Astrocyte (in vitro differentiated cells and primary cell): ENCODE data around the gene AQP11. TPM values are rescaled to one million over a fixed set of nuclear protein-coding genes. Genes with fewer than 3 reads are reported as not detected.

Experiments used
- DNase-seq: peaks from one replicate; pipeline ENCODE4 v3.0.0-alpha.2; 2010; ENCODE audit warnings: low read depth
- FAIRE-seq: peaks from 2 replicates; lab custom pipeline; 2011; peaks lifted over from hg19 to GRCh38; lab: Jason Lieb, UNC
- H2AFZ ChIP-seq: 2 replicates; pipeline ENCODE4 v1.6.0; 2012; ENCODE audit warnings: low read depth, low read length, inconsistent platforms
- H3K27ac ChIP-seq: 2 replicates; pipeline ENCODE4 v1.5.1; 2011; ENCODE audit warnings: low read depth, low read length, inconsistent platforms
- H3K27me3 ChIP-seq: 2 replicates; pipeline ENCODE4 v1.6.0; 2011; ENCODE audit warnings: low read length, inconsistent platforms; ENCODE audit not compliant: insufficient read depth
- H3K36me3 ChIP-seq: 2 replicates; pipeline ENCODE4 v1.5.1; 2011; ENCODE audit warnings: low read length, inconsistent platforms; ENCODE audit not compliant: insufficient read depth
- H3K4me1 ChIP-seq: 2 replicates; pipeline ENCODE4 v1.5.1; 2011; ENCODE audit warnings: low read length, inconsistent platforms; ENCODE audit not compliant: insufficient read depth
- H3K4me2 ChIP-seq: 2 replicates; pipeline ENCODE4 v1.6.0; 2012; ENCODE audit warnings: low read length, inconsistent platforms
- H3K4me3 ChIP-seq: 2 replicates; pipeline ENCODE4 v1.5.1; 2011; ENCODE audit warnings: low read depth, mild to moderate bottlenecking, low read length, inconsistent platforms; ENCODE audit not compliant: insufficient read depth
- H3K79me2 ChIP-seq: 2 replicates; pipeline ENCODE4 v1.6.0; 2012; ENCODE audit warnings: mild to moderate bottlenecking, low read length, inconsistent platforms; ENCODE audit not compliant: insufficient read depth
- H3K9ac ChIP-seq: 2 replicates; pipeline ENCODE4 v1.6.0; 2012; ENCODE audit warnings: mild to moderate bottlenecking, low read length, inconsistent platforms
- H3K9me3 ChIP-seq: 2 replicates; pipeline ENCODE4 v1.5.1; 2012; ENCODE audit warnings: low read depth, mild to moderate bottlenecking, low read length, inconsistent platforms; ENCODE audit not compliant: insufficient read depth
- H4K20me1 ChIP-seq: 2 replicates; pipeline ENCODE4 v1.6.0; 2012; ENCODE audit warnings: low read length, inconsistent platforms; ENCODE audit not compliant: insufficient read depth
- H3K27ac Mint-ChIP-seq: one replicate; pipeline ENCODE4 v1.8.0; 2021; ENCODE audit warnings: mild to moderate bottlenecking, mixed read lengths; ENCODE audit not compliant: unreplicated experiment
- H3K27me3 Mint-ChIP-seq: one replicate; pipeline ENCODE4 v1.8.0; 2021; ENCODE audit warnings: low read depth, mixed read lengths; ENCODE audit not compliant: unreplicated experiment
- H3K36me3 Mint-ChIP-seq: one replicate; pipeline ENCODE4 v1.8.0; 2021; ENCODE audit warnings: low read depth, mixed read lengths; ENCODE audit not compliant: unreplicated experiment
- H3K4me1 Mint-ChIP-seq: one replicate; pipeline ENCODE4 v1.8.0; 2021; ENCODE audit warnings: low read depth, mixed read lengths; ENCODE audit not compliant: unreplicated experiment
- H3K4me3 Mint-ChIP-seq: one replicate; pipeline ENCODE4 v1.8.0; 2021; ENCODE audit warnings: mild to moderate bottlenecking, moderate library complexity, mixed read lengths; ENCODE audit not compliant: unreplicated experiment
- H3K9me3 Mint-ChIP-seq: one replicate; pipeline ENCODE4 v1.8.0; 2021; ENCODE audit warnings: mild to moderate bottlenecking, mixed read lengths; ENCODE audit not compliant: unreplicated experiment
- EZH2 ChIP-seq: IDR thresholded peaks from 2 replicates; pipeline ENCODE4 v1.6.1; 2012; ENCODE audit warnings: mild to moderate bottlenecking, low read length, inconsistent platforms; ENCODE audit not compliant: insufficient read depth
- total RNA-seq: library from RNA; stranded (reverse); gene quantifications from 2 replicates; pipeline ENCODE4 v1.2.1, GENCODE V29; 2021
- TF ChIP-seq, protein P1 (sequence below): IDR thresholded peaks from 2 replicates; pipeline ENCODE4 v1.5.1; 2011; ENCODE audit warnings: low read depth, mild to moderate bottlenecking, inconsistent platforms, low read length, moderate library complexity; ENCODE audit not compliant: insufficient read depth

Gene AQP11
- total RNA-seq, 1 donor from 2014 or later, result 0.91 TPM

DNA sequence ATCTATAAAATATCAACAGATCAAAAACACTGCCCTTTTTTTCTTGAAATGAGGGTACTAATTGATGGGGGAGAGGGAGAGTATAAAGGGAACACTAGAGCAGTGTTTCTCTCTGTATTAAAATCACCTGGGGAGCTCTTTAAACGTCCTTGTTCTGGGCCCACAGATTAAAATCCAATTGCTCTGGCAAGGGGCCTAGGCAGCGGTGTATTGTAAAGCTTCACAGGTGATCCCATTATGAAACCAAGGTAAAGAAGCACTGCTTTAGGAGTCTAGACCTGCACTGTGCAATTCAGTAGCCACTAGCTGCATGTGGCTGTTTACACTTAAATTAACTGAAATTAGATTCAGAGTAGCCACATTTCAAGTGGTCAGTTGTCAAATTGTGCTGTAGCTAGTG lies 3.0 kb downstream of the AQP11 start:
- no peak for FAIRE-seq

DNA sequence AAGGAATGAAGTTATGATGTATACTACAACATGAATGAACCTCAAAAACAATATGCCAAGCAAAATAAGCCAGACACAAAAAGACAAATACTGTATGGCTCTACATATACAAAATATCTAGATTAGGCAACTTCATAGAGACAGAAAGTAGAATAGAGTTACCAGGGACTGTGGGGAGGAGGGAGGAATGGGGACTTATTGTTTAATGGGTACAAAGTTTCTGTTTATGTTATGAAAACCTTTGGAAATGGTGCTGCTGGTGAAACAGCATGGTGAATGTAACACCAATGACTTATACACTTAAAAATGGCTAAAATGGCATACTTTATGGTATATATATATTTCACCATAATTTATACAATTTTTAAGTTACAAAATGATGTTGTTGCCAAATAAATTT lies 4.1 kb downstream of the AQP11 start:
- peaks cover 2% of the 10 kb centered on the region for H3K27me3 Mint-ChIP-seq
- Histone ChIP-seq H3K79me2 (no peaks in the 10 kb centered on the region), H3K4me3 (no peak overlapping the region), H3K36me3 (no peaks in the 10 kb centered on the region), H2AFZ (no peak overlapping the region), H3K4me1 (peaks cover 10% of the 10 kb centered on the region), H3K9me3 (no peaks in the 10 kb centered on the region), H3K27ac (no peak overlapping the region), H4K20me1 (peaks cover 6% of the 10 kb centered on the region), H3K4me2 (no peak overlapping the region), H3K27me3 (no peaks in the 10 kb centered on the region), H3K9ac (no peak overlapping the region)
- no peak overlapping the region for H3K4me3 Mint-ChIP-seq
- TF ChIP-seq EZH2, result no peak
- TF ChIP-seq, protein P1, sequence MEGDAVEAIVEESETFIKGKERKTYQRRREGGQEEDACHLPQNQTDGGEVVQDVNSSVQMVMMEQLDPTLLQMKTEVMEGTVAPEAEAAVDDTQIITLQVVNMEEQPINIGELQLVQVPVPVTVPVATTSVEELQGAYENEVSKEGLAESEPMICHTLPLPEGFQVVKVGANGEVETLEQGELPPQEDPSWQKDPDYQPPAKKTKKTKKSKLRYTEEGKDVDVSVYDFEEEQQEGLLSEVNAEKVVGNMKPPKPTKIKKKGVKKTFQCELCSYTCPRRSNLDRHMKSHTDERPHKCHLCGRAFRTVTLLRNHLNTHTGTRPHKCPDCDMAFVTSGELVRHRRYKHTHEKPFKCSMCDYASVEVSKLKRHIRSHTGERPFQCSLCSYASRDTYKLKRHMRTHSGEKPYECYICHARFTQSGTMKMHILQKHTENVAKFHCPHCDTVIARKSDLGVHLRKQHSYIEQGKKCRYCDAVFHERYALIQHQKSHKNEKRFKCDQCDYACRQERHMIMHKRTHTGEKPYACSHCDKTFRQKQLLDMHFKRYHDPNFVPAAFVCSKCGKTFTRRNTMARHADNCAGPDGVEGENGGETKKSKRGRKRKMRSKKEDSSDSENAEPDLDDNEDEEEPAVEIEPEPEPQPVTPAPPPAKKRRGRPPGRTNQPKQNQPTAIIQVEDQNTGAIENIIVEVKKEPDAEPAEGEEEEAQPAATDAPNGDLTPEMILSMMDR, result no peak
- FAIRE-seq, result no peak
- H3K4me1 Mint-ChIP-seq, result no peaks in the 10 kb centered on the region
- H3K9me3 Mint-ChIP-seq, result no peaks in the 10 kb centered on the region
- peaks cover 1% of the 10 kb centered on the region for H3K36me3 Mint-ChIP-seq
- no peak overlapping the region for H3K27ac Mint-ChIP-seq
- no peak for DNase-seq

More for the DNA sequence above, 3.0 kb downstream of the AQP11 start:
- no peak overlapping the region for H3K27ac Mint-ChIP-seq
- TF ChIP-seq, protein P1, result no peak
- TF ChIP-seq EZH2, result no peak
- Histone ChIP-seq H3K36me3 (no peaks in the 10 kb centered on the region), H3K27me3 (no peaks in the 10 kb centered on the region), H4K20me1 (peaks cover 6% of the 10 kb centered on the region), H3K27ac (no peak overlapping the region), H3K4me2 (no peak overlapping the region), H2AFZ (no peak overlapping the region), H3K4me3 (no peak overlapping the region), H3K79me2 (no peaks in the 10 kb centered on the region), H3K9me3 (no peaks in the 10 kb centered on the region), H3K4me1 (peaks cover 10% of the 10 kb centered on the region), H3K9ac (no peak overlapping the region)
- H3K36me3 Mint-ChIP-seq, result peaks cover 1% of the 10 kb centered on the region
- H3K9me3 Mint-ChIP-seq, result no peaks in the 10 kb centered on the region
- no peak overlapping the region for H3K4me3 Mint-ChIP-seq
- H3K4me1 Mint-ChIP-seq, result no peaks in the 10 kb centered on the region
- no peak for DNase-seq
- H3K27me3 Mint-ChIP-seq, result peaks cover 2% of the 10 kb centered on the region

DNA sequence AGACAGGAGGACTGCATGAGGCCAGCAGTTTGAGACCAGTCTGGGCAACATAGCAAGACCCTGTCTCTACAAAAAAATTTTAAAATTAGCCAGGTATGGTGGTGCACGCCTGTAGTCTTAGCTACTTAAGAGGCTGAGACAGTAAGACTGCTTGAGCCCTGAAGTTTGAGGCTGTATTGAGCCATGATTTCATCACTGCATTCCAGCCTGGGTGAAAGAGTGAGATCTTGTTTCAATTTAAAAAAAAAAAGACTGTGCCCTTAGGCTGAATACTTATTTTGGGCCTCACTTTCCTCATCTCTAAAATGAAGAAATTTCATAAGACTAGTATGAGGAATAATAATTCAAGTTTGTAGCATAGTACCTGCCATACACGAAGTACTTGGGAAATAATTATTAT lies 6.9 kb downstream of the AQP11 start:
- Histone ChIP-seq H2AFZ (no peak overlapping the region), H3K4me2 (no peak overlapping the region), H3K9me3 (no peaks in the 10 kb centered on the region), H3K4me1 (peaks cover 2% of the 10 kb centered on the region), H4K20me1 (no peaks in the 10 kb centered on the region), H3K27ac (no peak overlapping the region), H3K4me3 (no peak overlapping the region), H3K36me3 (no peaks in the 10 kb centered on the region), H3K27me3 (no peaks in the 10 kb centered on the region), H3K79me2 (no peaks in the 10 kb centered on the region), H3K9ac (no peak overlapping the region)
- H3K4me3 Mint-ChIP-seq, result no peak overlapping the region
- H3K36me3 Mint-ChIP-seq, result peaks cover 1% of the 10 kb centered on the region
- DNase-seq, result peak; percentile 20
- TF ChIP-seq, protein P1, result no peak
- no peak for TF ChIP-seq EZH2
- no peak overlapping the region for H3K27ac Mint-ChIP-seq
- no peaks in the 10 kb centered on the region for H3K9me3 Mint-ChIP-seq
- no peaks in the 10 kb centered on the region for H3K27me3 Mint-ChIP-seq
- H3K4me1 Mint-ChIP-seq, result peaks cover 2% of the 10 kb centered on the region
- no peak for FAIRE-seq
